Prostate gland (tissue), 2 donors: Measurements from ENCODE around the gene PCDH9. TPM values are rescaled to one million over a fixed set of nuclear protein-coding genes. Genes with fewer than 3 reads are reported as not detected.

Source experiments
- DNase-seq: peaks from one replicate; pipeline ENCODE4 v3.0.0-alpha.2; 2019; ENCODE audit warnings: low spot score
- H3K27ac ChIP-seq, 2 donors: fragments of 200-600 bp; sonication (generic); 2 replicates each; pipeline ENCODE4 v1.5.1; 2017 to 2019
- H3K27me3 ChIP-seq: fragments of 200-600 bp; sonication (generic); replicated peaks from 2 replicates; pipeline ENCODE4 v1.5.1; 2019; ENCODE audit not compliant: insufficient read depth
- H3K36me3 ChIP-seq, 2 donors: fragments of 200-600 bp; sonication (generic); 1 replicate in 1 of 2; 2 replicates in 1 of 2; pipeline versions ENCODE4 v1.5.1 to v1.8.1; 2017 to 2019
- H3K4me1 ChIP-seq: fragments of 200-600 bp; sonication (generic); replicated peaks from 2 replicates; pipeline ENCODE4 v1.5.1; 2019
- H3K4me3 ChIP-seq, 2 donors: fragments of 200-600 bp; sonication (generic); 2 replicates each; pipeline ENCODE4 v1.5.1; 2017 to 2019
- H3K9me3 ChIP-seq: fragments of 200-600 bp; sonication (generic); 2 replicates; pipeline ENCODE4 v1.5.1; 2017
- CTCF ChIP-seq, 4 experiments: fragments of 200-600 bp in 2 of 4; fragments of 450-650 bp in 2 of 4; sonication (generic) in 2 of 4; IDR thresholded peaks; 1 replicate in 3 of 4; 2 replicates in 1 of 4; pipeline ENCODE4 v1.5.1; 2016 to 2019; ENCODE audit warnings: antibody characterized with exemption in 4 of 4, mild to moderate bottlenecking in 2 of 4, moderate library complexity in 2 of 4
- POLR2A ChIP-seq: fragments of 450-650 bp; IDR thresholded peaks from one replicate; pipeline ENCODE4 v1.6.1; 2016; ENCODE audit warnings: antibody characterized with exemption, mild to moderate bottlenecking
- POLR2AphosphoS5 ChIP-seq: sonication (generic); formaldehyde crosslinking; IDR thresholded peaks from one replicate; pipeline ENCODE4 v1.6.1; 2017; ENCODE audit warnings: antibody characterized with exemption
- WGBS: methylation state at CpG from one replicate; pipeline ENCODE4 v1.1.5; 2018; 5-methylcytosine and 5-hydroxymethylcytosine counted together
- intact Hi-C: fragments of 100-400 bp; cut with DNase I; formaldehyde crosslinking; loops from one replicate; pipeline ENCODE4 v1.14.2; 2022
- total RNA-seq, 2 donors: library from RNA; depleted of rRNA; stranded (reverse); fragments of >200 nt; gene quantifications; one replicate each; pipeline ENCODE4 v1.1.0, GENCODE V29; 2016

Gene PCDH9
- total RNA-seq, 2 donors from 2014 or later: 1.8 to 5.5 TPM

GRCh38 chr13:67130444-67130843, 99.7 kb downstream of the PCDH9 start:
- intact Hi-C loops: no loop called here
- no peaks in the 10 kb centered on the region for H3K36me3 ChIP-seq
- 68% methylated on average over 5 of the region's 5 CpGs for WGBS
- no peak overlapping the region for H3K27ac ChIP-seq
- no peaks in the 10 kb centered on the region for H3K9me3 ChIP-seq
- H3K4me3 ChIP-seq: no peak overlapping the region
- H3K4me1 ChIP-seq: no peaks in the 10 kb centered on the region
- DNase-seq: no peak
- no peaks in the 10 kb centered on the region for H3K27me3 ChIP-seq
- TF ChIP-seq POLR2A (no peak), CTCF (IDR thresholded peaks at IDR 0.05) (no peak), POLR2AphosphoS5 (no peak)

- no peak for TF ChIP-seq POLR2AphosphoS5
- TF ChIP-seq POLR2A: no peak
- TF ChIP-seq CTCF (IDR thresholded peaks at IDR 0.05): no peak
- H3K27ac ChIP-seq: no peak overlapping the region
- H3K4me3 ChIP-seq: no peak overlapping the region
- H3K9me3 ChIP-seq: no peaks in the 10 kb centered on the region
- no peaks in the 10 kb centered on the region for H3K36me3 ChIP-seq
- no peaks in the 10 kb centered on the region for H3K27me3 ChIP-seq
- intact Hi-C loops: no loop called here
- 91% methylated on average over 3 of the region's 3 CpGs for WGBS
- H3K4me1 ChIP-seq: no peaks in the 10 kb centered on the region
- no peak for DNase-seq
Measured at GRCh38 chr13:67128136-67128535, 102.0 kb downstream of the PCDH9 start.

GRCh38 chr13:67125681-67126080, 104.5 kb downstream of the PCDH9 start:
- Histone ChIP-seq H3K36me3 (no peaks in the 10 kb centered on the region), H3K27me3 (no peaks in the 10 kb centered on the region), H3K4me1 (no peaks in the 10 kb centered on the region), H3K9me3 (no peaks in the 10 kb centered on the region), H3K4me3 (no peak overlapping the region), H3K27ac (no peak overlapping the region)
- no peak for DNase-seq
- intact Hi-C loops: no loop called here
- no peak for TF ChIP-seq CTCF (IDR thresholded peaks at IDR 0.05)
- TF ChIP-seq POLR2A: no peak
- TF ChIP-seq POLR2AphosphoS5: no peak

GRCh38 chr13:67123165-67123564, 107.0 kb downstream of the PCDH9 start:
- DNase-seq: no peak
- WGBS: 26% methylated on average over 3 of the region's 3 CpGs

More at GRCh38 chr13:67123165-67123564, 107.0 kb downstream of the PCDH9 start:
- Histone ChIP-seq H3K4me1 (no peaks in the 10 kb centered on the region), H3K36me3 (no peaks in the 10 kb centered on the region), H3K27me3 (no peaks in the 10 kb centered on the region), H3K27ac (no peak overlapping the region), H3K9me3 (no peaks in the 10 kb centered on the region), H3K4me3 (no peak overlapping the region)
- intact Hi-C loops: no loop called here
- TF ChIP-seq CTCF (IDR thresholded peaks at IDR 0.05) (no peak), POLR2A (no peak), POLR2AphosphoS5 (no peak)
